ENCODE results near the gene TMEM106C. TPM values are rescaled to one million over a fixed set of nuclear protein-coding genes. Genes with fewer than 3 reads are reported as not detected.

Gene TMEM106C
- polyA plus RNA-seq, 1 donor (not counting 4 experiments of a cell fraction or from before 2014, with no cell fraction given) = 134 TPM

GRCh38 chr12:47938594-47938993, 24.8 kb upstream of the TMEM106C start:
- Histone ChIP-seq H3K4me3 (ENCODE audit: control insufficient read depth in 2 of 3, extremely low read depth in 1 of 3, insufficient read depth in 2 of 3, low read depth in 1 of 3, low read length in 3 of 3) (no peak overlapping the region), H3K79me2 (ENCODE audit: control insufficient read depth, insufficient read depth, low read length) (no peaks in the 10 kb centered on the region), H3K27ac (ENCODE audit: control insufficient read depth, insufficient read depth, low read length) (no peak overlapping the region), H3K9me1 (ENCODE audit: control insufficient read depth, extremely low read depth, insufficient read depth, low read length) (no peaks in the 10 kb centered on the region), H3K9me3 (ENCODE audit: control insufficient read depth, low read depth, low read length) (no peaks in the 10 kb centered on the region), H2AFZ (ENCODE audit: control insufficient read depth, low read length) (no peak overlapping the region), H3K4me1 (ENCODE audit: control insufficient read depth, extremely low read depth, insufficient read depth, low read length) (peaks cover 6% of the 10 kb centered on the region), H3K4me2 (ENCODE audit: control insufficient read depth, extremely low read depth, insufficient read depth, low read depth, low read length) (no peak overlapping the region), H3K36me3 (ENCODE audit: control insufficient read depth in 2 of 2, extremely low read depth in 1 of 2, insufficient read depth in 2 of 2, low read length in 2 of 2) (no peaks in the 10 kb centered on the region), H4K20me1 (ENCODE audit: control insufficient read depth, extremely low read depth, insufficient read depth, low read length) (no peaks in the 10 kb centered on the region), H3K9ac (ENCODE audit: control insufficient read depth, extremely low read depth, insufficient read depth, low read length) (no peak overlapping the region), H3K27me3 (ENCODE audit: control insufficient read depth, extremely low read depth, insufficient read depth, low read length) (no peaks in the 10 kb centered on the region)
- DNase-seq (ENCODE audit: low read depth, low spot score) = no peak
- TF ChIP-seq EZH2 (IDR thresholded peaks at IDR 0.05; ENCODE audit: low read length) = no peak
- no peak for TF ChIP-seq CTCF (optimal IDR thresholded peaks at IDR 0.05 in 1 of 3, IDR thresholded peaks at IDR 0.05 in 1 of 3, conservative IDR thresholded peaks at IDR 0.05 in 1 of 3; ENCODE audit: extremely low read depth in 1 of 3, insufficient read depth in 2 of 3, low read length in 3 of 3)
- dilution Hi-C loops (cut with MboI; ENCODE audit: extremely low pct_ligation_motif_present, low sequenced_read_pairs) = no loop called here
- no peak for FAIRE-seq

DNA sequence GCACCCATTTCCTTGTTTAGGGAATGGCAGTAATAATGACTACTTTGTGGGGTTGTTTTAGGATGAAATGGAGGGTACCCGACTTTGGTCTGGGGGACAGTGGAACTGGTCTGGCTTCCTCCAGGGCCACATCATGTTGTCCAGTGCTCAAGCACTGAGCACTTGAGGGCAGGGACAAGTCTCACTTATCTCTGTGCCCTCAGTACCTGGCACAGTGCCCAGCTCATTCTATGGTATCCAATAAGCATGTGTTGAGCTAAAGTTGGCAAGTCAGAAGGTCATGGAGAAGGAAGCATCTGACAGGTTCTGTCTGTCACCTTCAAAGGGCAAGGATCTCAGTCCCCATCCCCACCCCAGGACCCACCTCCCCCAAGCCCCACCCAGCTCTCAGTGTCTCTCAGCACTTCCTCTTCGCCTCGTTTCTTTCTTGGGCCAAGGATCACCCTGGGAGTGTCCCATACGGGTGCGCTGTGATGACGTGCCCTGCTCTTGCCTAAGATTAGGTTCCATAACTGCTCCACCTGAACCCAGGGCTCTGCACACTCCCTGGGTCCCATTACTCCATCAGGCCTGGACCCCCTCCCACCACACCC, 24.3 kb upstream of the TMEM106C start:
- no peaks in the 10 kb centered on the region for H4K20me1 ChIP-seq (ENCODE audit: control insufficient read depth, extremely low read depth, insufficient read depth, low read length)
- no peak for FAIRE-seq
- no peak overlapping the region for H2AFZ ChIP-seq (ENCODE audit: control insufficient read depth, low read length)
- H3K9ac ChIP-seq (ENCODE audit: control insufficient read depth, extremely low read depth, insufficient read depth, low read length) = no peak overlapping the region
- TF ChIP-seq EZH2 (IDR thresholded peaks at IDR 0.05; ENCODE audit: low read length) (no peak), CTCF (optimal IDR thresholded peaks at IDR 0.05 in 1 of 3, IDR thresholded peaks at IDR 0.05 in 1 of 3, conservative IDR thresholded peaks at IDR 0.05 in 1 of 3; ENCODE audit: extremely low read depth in 1 of 3, insufficient read depth in 2 of 3, low read length in 3 of 3) (no peak)
- H3K27me3 ChIP-seq (ENCODE audit: control insufficient read depth, extremely low read depth, insufficient read depth, low read length) = no peaks in the 10 kb centered on the region
- H3K79me2 ChIP-seq (ENCODE audit: control insufficient read depth, insufficient read depth, low read length) = no peaks in the 10 kb centered on the region
- dilution Hi-C loops (cut with MboI; ENCODE audit: extremely low pct_ligation_motif_present, low sequenced_read_pairs) = no loop called here
- peaks cover 6% of the 10 kb centered on the region for H3K4me1 ChIP-seq (ENCODE audit: control insufficient read depth, extremely low read depth, insufficient read depth, low read length)
- H3K9me3 ChIP-seq (ENCODE audit: control insufficient read depth, low read depth, low read length) = no peaks in the 10 kb centered on the region
- no peak for DNase-seq (ENCODE audit: low read depth, low spot score)
- H3K36me3 ChIP-seq (ENCODE audit: control insufficient read depth in 2 of 2, extremely low read depth in 1 of 2, insufficient read depth in 2 of 2, low read length in 2 of 2) = no peaks in the 10 kb centered on the region
- no peaks in the 10 kb centered on the region for H3K9me1 ChIP-seq (ENCODE audit: control insufficient read depth, extremely low read depth, insufficient read depth, low read length)
- H3K4me3 ChIP-seq (ENCODE audit: control insufficient read depth in 2 of 3, extremely low read depth in 1 of 3, insufficient read depth in 2 of 3, low read depth in 1 of 3, low read length in 3 of 3) = no peak overlapping the region
- no peak overlapping the region for H3K4me2 ChIP-seq (ENCODE audit: control insufficient read depth, extremely low read depth, insufficient read depth, low read depth, low read length)
- no peak overlapping the region for H3K27ac ChIP-seq (ENCODE audit: control insufficient read depth, insufficient read depth, low read length)

Data from keratinocyte (primary cell).